MM.1S (cell line): ENCODE measurements around the gene NFATC2.

Experiments
- DNase-seq: peaks from one replicate; pipeline ENCODE4 v3.0.0-alpha.2; 2015
- H2AFZ ChIP-seq: fragments of 300-600 bp; sonication (generic); 2 replicates; pipeline ENCODE4 v1.6.0; 2016; ENCODE audit warnings: antibody characterized with exemption, low read length
- H3F3A ChIP-seq: fragments of 300-600 bp; sonication (generic); 2 replicates; pipeline ENCODE4 v1.6.1; 2016; ENCODE audit warnings: mild to moderate bottlenecking, antibody characterized with exemption, low read length, moderate library complexity, mixed read lengths; ENCODE audit not compliant: insufficient read depth
- H3K27ac ChIP-seq: fragments of 300-600 bp; sonication (generic); 2 replicates; pipeline ENCODE4 v1.5.1; 2016; ENCODE audit warnings: mild to moderate bottlenecking, low read length
- H3K27me3 ChIP-seq: fragments of 300-600 bp; sonication (generic); replicated peaks from 2 replicates; pipeline ENCODE4 v1.6.0; 2016; ENCODE audit warnings: low read length; ENCODE audit not compliant: insufficient read depth
- H3K36me3 ChIP-seq: fragments of 300-600 bp; sonication (generic); replicated peaks from 2 replicates; pipeline ENCODE4 v1.6.1; 2016; ENCODE audit warnings: mild to moderate bottlenecking, low read length, mixed read lengths; ENCODE audit not compliant: insufficient read depth
- H3K4me1 ChIP-seq: fragments of 300-600 bp; sonication (generic); 2 replicates; pipeline ENCODE4 v1.6.1; 2016; ENCODE audit warnings: low read length, mixed read lengths
- H3K4me2 ChIP-seq: fragments of 300-600 bp; sonication (generic); 2 replicates; pipeline ENCODE4 v1.6.0; 2016; ENCODE audit warnings: low read depth, low read length
- H3K4me3 ChIP-seq: fragments of 300-600 bp; sonication (generic); 2 replicates; pipeline ENCODE4 v1.5.1; 2016; ENCODE audit warnings: low read length, mixed read lengths
- H3K79me2 ChIP-seq: fragments of 300-600 bp; sonication (generic); 2 replicates; pipeline ENCODE4 v1.6.1; 2016; ENCODE audit warnings: mixed run types, low read length, mixed read lengths
- H3K9ac ChIP-seq: fragments of 300-600 bp; sonication (generic); 2 replicates; pipeline ENCODE4 v1.6.1; 2016; ENCODE audit warnings: low read length, mixed read lengths
- H3K9me2 ChIP-seq: fragments of 300-600 bp; sonication (generic); replicated peaks from 2 replicates; pipeline ENCODE4 v1.6.1; 2016; ENCODE audit warnings: mild to moderate bottlenecking, low read length, mixed read lengths; ENCODE audit not compliant: insufficient read depth
- H3K9me3 ChIP-seq: fragments of 300-600 bp; sonication (generic); replicated peaks from 2 replicates; pipeline ENCODE4 v1.6.1; 2016; ENCODE audit warnings: mild to moderate bottlenecking, low read length, mixed read lengths; ENCODE audit not compliant: insufficient read depth
- H4K20me1 ChIP-seq: fragments of 300-600 bp; sonication (generic); 2 replicates; pipeline ENCODE4 v1.6.1; 2016; ENCODE audit warnings: mild to moderate bottlenecking, low read length, moderate library complexity, mixed read lengths; ENCODE audit not compliant: insufficient read depth
- EZH2 ChIP-seq: fragments of 300-600 bp; sonication (generic); optimal IDR thresholded peaks from 2 replicates; pipeline ENCODE3; 2017; ENCODE audit warnings: low read depth, mild to moderate bottlenecking, antibody characterized with exemption, low read length, mixed read lengths
- EZH2phosphoT487 ChIP-seq: fragments of 300-600 bp; sonication (generic); IDR thresholded peaks from 2 replicates; pipeline ENCODE4 v1.6.1; 2018; ENCODE audit warnings: antibody characterized with exemption, low read length
- TF ChIP-seq, protein P1 (sequence below): fragments of 300-600 bp; sonication (generic); IDR thresholded peaks from 2 replicates; pipeline ENCODE4 v1.5.1; 2016; ENCODE audit warnings: antibody characterized with exemption, low read length, mixed read lengths

The NFATC2 gene

DNA sequence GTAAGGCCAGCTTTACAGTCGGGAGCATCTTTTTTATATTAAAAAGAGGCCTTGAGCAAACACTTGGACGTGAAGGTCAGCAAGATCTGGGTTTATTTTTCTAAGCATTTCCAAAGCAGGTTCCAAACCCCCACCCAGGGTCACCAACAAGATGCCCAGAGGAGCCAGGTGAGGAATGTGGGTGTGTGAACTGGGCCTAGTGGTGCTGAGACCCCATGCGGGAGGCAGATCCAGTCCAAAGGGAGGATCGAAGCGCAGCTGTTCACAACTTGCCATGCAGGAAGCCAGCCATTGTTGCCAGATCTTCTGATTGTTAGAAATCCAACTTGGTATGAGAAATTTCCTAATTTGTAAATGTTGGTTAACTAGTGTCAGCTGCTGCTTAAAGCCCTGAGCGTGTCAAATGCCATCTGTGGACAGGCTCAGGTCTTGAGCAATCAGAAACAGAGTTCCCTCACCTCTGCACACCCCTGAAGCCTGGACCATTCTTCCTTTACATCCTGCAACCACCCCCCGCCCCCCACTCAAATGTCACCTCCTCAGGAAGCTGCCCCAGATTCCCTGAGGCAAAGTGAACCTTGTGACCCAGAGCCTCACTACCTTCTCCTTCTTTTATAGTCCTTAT lies 46.5 kb downstream of the NFATC2 start:
- no peaks in the 10 kb centered on the region for H3K27me3 ChIP-seq
- no peaks in the 10 kb centered on the region for H3K9me3 ChIP-seq
- H3K4me3 ChIP-seq, result no peak overlapping the region
- H3K9me2 ChIP-seq, result no peaks in the 10 kb centered on the region
- no peaks in the 10 kb centered on the region for H3F3A ChIP-seq
- H3K79me2 ChIP-seq, result peaks cover 60% of the 10 kb centered on the region
- no peak for DNase-seq
- no peaks in the 10 kb centered on the region for H3K36me3 ChIP-seq
- no peak overlapping the region for H2AFZ ChIP-seq
- TF ChIP-seq, protein P1, sequence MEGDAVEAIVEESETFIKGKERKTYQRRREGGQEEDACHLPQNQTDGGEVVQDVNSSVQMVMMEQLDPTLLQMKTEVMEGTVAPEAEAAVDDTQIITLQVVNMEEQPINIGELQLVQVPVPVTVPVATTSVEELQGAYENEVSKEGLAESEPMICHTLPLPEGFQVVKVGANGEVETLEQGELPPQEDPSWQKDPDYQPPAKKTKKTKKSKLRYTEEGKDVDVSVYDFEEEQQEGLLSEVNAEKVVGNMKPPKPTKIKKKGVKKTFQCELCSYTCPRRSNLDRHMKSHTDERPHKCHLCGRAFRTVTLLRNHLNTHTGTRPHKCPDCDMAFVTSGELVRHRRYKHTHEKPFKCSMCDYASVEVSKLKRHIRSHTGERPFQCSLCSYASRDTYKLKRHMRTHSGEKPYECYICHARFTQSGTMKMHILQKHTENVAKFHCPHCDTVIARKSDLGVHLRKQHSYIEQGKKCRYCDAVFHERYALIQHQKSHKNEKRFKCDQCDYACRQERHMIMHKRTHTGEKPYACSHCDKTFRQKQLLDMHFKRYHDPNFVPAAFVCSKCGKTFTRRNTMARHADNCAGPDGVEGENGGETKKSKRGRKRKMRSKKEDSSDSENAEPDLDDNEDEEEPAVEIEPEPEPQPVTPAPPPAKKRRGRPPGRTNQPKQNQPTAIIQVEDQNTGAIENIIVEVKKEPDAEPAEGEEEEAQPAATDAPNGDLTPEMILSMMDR, result no peak
- TF ChIP-seq EZH2 (no peak), EZH2phosphoT487 (no peak)
- H3K9ac ChIP-seq, result no peak overlapping the region
- H3K27ac ChIP-seq, result no peak overlapping the region
- H3K4me1 ChIP-seq, result no peaks in the 10 kb centered on the region
- H3K4me2 ChIP-seq, result no peak overlapping the region
- H4K20me1 ChIP-seq, result no peaks in the 10 kb centered on the region

DNA sequence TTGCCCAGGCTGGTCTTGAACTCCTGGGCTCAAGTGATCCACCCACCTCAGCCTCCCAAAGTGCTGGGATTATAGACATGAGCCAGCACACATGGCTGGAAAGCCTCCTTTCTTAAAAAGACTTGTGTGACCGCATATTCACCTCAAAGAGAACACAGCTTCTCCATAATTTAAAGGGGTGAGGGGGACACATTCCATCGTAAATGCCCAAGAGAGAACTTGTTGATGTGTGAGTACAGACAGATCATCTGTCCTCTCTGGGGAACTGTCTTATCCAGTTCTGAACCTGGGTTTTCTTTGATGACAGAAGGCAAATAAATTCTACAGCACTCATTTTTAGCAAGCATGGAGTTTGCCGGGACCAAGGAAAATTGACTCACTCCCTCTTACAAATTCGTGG lies 47.2 kb downstream of the NFATC2 start:
- no peaks in the 10 kb centered on the region for H3K36me3 ChIP-seq
- no peaks in the 10 kb centered on the region for H4K20me1 ChIP-seq
- H3K27ac ChIP-seq, result no peak overlapping the region
- no peak overlapping the region for H3K9ac ChIP-seq
- TF ChIP-seq EZH2phosphoT487 (no peak), EZH2 (no peak)
- TF ChIP-seq, protein P1, result no peak
- peaks cover 61% of the 10 kb centered on the region for H3K79me2 ChIP-seq
- no peak overlapping the region for H2AFZ ChIP-seq
- no peaks in the 10 kb centered on the region for H3K9me2 ChIP-seq
- no peaks in the 10 kb centered on the region for H3K27me3 ChIP-seq
- H3K4me3 ChIP-seq, result no peak overlapping the region
- no peaks in the 10 kb centered on the region for H3F3A ChIP-seq
- H3K4me1 ChIP-seq, result no peaks in the 10 kb centered on the region
- H3K4me2 ChIP-seq, result no peak overlapping the region
- no peaks in the 10 kb centered on the region for H3K9me3 ChIP-seq
- DNase-seq, result no peak

- Histone ChIP-seq H3K4me2 (no peak overlapping the region), H3K79me2 (peaks cover 61% of the 10 kb centered on the region), H3K9me2 (no peaks in the 10 kb centered on the region), H3K4me1 (no peaks in the 10 kb centered on the region), H3K27ac (no peak overlapping the region), H3K4me3 (no peak overlapping the region), H2AFZ (no peak overlapping the region), H3K36me3 (no peaks in the 10 kb centered on the region), H3K9me3 (no peaks in the 10 kb centered on the region), H3K27me3 (no peaks in the 10 kb centered on the region), H4K20me1 (no peaks in the 10 kb centered on the region), H3K9ac (no peak overlapping the region), H3F3A (no peaks in the 10 kb centered on the region)
- DNase-seq, result no peak
- TF ChIP-seq, protein P1, result no peak
- TF ChIP-seq EZH2phosphoT487, result no peak
- TF ChIP-seq EZH2, result no peak
Measured at GRCh38 chr20:51494241-51495110, 48.0 kb downstream of the NFATC2 start.
